ENCODE measurements around the gene SDR39U1.

SDR39U1 gene

GRCh38 chr14:24436355-24437019, 6.1 kb downstream of the SDR39U1 start:
- TF ChIP-seq CTCF (IDR thresholded peaks at IDR 0.05; ENCODE audit: borderline replicate concordance, insufficient read depth, low read depth, low read length): peak; percentile 63; the same call in 1 of the 2 replicates
- H3K4me3 ChIP-seq (ENCODE audit: low read depth, low read length): no peak overlapping the region

- no peak for TF ChIP-seq CTCF (IDR thresholded peaks at IDR 0.05; ENCODE audit: borderline replicate concordance, insufficient read depth, low read depth, low read length)
- no peak overlapping the region for H3K4me3 ChIP-seq (ENCODE audit: low read depth, low read length)
Observed at GRCh38 chr14:24435998-24436354, 6.6 kb downstream of the SDR39U1 start.

GRCh38 chr14:24435192-24435810, 7.3 kb downstream of the SDR39U1 start:
- no peak for TF ChIP-seq CTCF (IDR thresholded peaks at IDR 0.05; ENCODE audit: borderline replicate concordance, insufficient read depth, low read depth, low read length)
- no peak overlapping the region for H3K4me3 ChIP-seq (ENCODE audit: low read depth, low read length)

- TF ChIP-seq CTCF (IDR thresholded peaks at IDR 0.05; ENCODE audit: borderline replicate concordance, insufficient read depth, low read depth, low read length): no peak
- H3K4me3 ChIP-seq (ENCODE audit: low read depth, low read length): no peak overlapping the region
Observed at GRCh38 chr14:24434676-24435075, 7.9 kb downstream of the SDR39U1 start.

GRCh38 chr14:24434036-24434435, 8.5 kb downstream of the SDR39U1 start:
- H3K4me3 ChIP-seq (ENCODE audit: low read depth, low read length): no peak overlapping the region
- no peak for TF ChIP-seq CTCF (IDR thresholded peaks at IDR 0.05; ENCODE audit: borderline replicate concordance, insufficient read depth, low read depth, low read length)

- H3K4me3 ChIP-seq (ENCODE audit: low read depth, low read length): no peak overlapping the region
- TF ChIP-seq CTCF (IDR thresholded peaks at IDR 0.05; ENCODE audit: borderline replicate concordance, insufficient read depth, low read depth, low read length): no peak
Observed at GRCh38 chr14:24432259-24433131, 10.1 kb downstream of the SDR39U1 start.

All from GM12875 (cell line).